GM19035 (cell line): ENCODE measurements around the gene HCFC2.

Source experiments
- ATAC-seq: cut with Tn5 transposase; IDR thresholded peaks from one replicate; pipeline ENCODE4 v1.9.1; 2021; ENCODE audit not compliant: unreplicated experiment

HCFC2 gene

GRCh38 chr12:104154286-104154685 is 90.0 kb downstream of the HCFC2 start:
- no peak for ATAC-seq

DNA sequence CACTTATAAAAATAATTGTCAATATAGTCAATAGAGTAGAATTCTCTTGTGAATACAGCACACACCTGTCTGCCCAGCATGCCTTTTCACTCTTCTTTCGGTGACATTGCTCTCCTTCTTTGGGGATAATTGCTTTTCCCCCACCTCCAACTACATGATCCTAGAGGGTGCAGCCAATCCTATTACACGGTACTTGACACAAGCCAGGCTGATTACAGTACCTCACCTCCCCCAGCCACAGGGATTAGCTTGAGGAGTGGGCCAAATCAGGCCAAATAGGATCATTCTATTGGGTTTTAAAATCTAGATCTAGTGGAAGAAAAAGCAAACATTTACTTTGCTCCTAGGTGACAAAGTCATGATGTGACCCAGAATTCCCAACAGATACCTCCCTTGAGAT is 90.5 kb downstream of the HCFC2 start:
- ATAC-seq, result no peak
